Measurements from ENCODE around the gene MAP6.

MAP6 gene

GRCh38 chr11:75567971-75568370, 100.9 kb downstream of the MAP6 start:
- DNase-seq (ENCODE audit: low read depth): no peak

- DNase-seq (ENCODE audit: low read depth): no peak
Observed at GRCh38 chr11:75566763-75567279, 102.0 kb downstream of the MAP6 start.

- DNase-seq (ENCODE audit: low read depth): no peak
Observed at GRCh38 chr11:75565916-75566762, 102.7 kb downstream of the MAP6 start.

GRCh38 chr11:75565221-75565814, 103.5 kb downstream of the MAP6 start:
- peak; percentile 93 for DNase-seq (ENCODE audit: low read depth)

GRCh38 chr11:75563978-75564552, 104.8 kb downstream of the MAP6 start:
- DNase-seq (ENCODE audit: low read depth): peak; percentile 90

GRCh38 chr11:75563501-75563977, 105.3 kb downstream of the MAP6 start:
- no peak for DNase-seq (ENCODE audit: low read depth)

GRCh38 chr11:75562836-75563484, 105.9 kb downstream of the MAP6 start:
- DNase-seq (ENCODE audit: low read depth): peak; percentile 81

GRCh38 chr11:75562048-75562835, 106.6 kb downstream of the MAP6 start, which contains the start of gene SERPINH1:
Gene SERPINH1, plus strand, starts transcription at chr11:75562253. Its CDS starts 4,097 bp downstream, at chr11:75566350.
- DNase-seq (ENCODE audit: low read depth): peak; percentile 96

- no peak for DNase-seq (ENCODE audit: low read depth)
Observed at GRCh38 chr11:75561426-75562047, 107.3 kb downstream of the MAP6 start.

- DNase-seq (ENCODE audit: low read depth): peak; percentile 62
Observed at GRCh38 chr11:75560644-75561043, 108.2 kb downstream of the MAP6 start.

GRCh38 chr11:75558939-75559843, 109.6 kb downstream of the MAP6 start:
- peak; percentile 94 for DNase-seq (ENCODE audit: low read depth)

- DNase-seq (ENCODE audit: low read depth): peak; percentile 97
Observed at GRCh38 chr11:75557666-75558494, 111.0 kb downstream of the MAP6 start.

- DNase-seq (ENCODE audit: low read depth): no peak
Observed at GRCh38 chr11:75556275-75556674, 112.6 kb downstream of the MAP6 start.

- no peak for DNase-seq (ENCODE audit: low read depth)
Observed at GRCh38 chr11:75555079-75555811, 113.6 kb downstream of the MAP6 start.

GRCh38 chr11:75554258-75555022, 114.4 kb downstream of the MAP6 start:
- DNase-seq (ENCODE audit: low read depth): peak; percentile 100

- DNase-seq (ENCODE audit: low read depth): no peak
Observed at GRCh38 chr11:75553889-75554257, 115.0 kb downstream of the MAP6 start.

- DNase-seq (ENCODE audit: low read depth): no peak
Observed at GRCh38 chr11:75553182-75553581, 115.7 kb downstream of the MAP6 start.
